ENCODE results near the gene CUX1.

DNA sequence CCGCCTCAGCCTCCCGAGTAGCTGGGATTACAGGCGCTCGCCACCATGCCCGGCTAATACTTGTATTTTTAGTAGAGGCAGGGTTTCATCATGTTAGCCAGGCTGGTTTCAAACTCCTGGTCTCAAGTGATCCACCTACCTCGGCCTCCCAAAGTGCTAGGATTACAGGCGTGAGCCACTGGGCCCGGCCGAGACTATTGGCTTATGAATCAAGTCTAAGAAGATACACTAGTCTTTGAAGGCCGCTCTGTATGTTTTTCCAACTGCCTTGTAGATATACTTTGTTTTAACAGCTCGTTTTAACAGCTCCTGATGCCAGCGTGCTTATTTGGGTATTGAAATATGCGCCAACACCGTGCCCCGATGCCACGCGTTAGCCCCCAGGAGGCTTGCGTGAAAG, 332.8 kb downstream of the CUX1 start:
- TF ChIP-seq, protein P1, sequence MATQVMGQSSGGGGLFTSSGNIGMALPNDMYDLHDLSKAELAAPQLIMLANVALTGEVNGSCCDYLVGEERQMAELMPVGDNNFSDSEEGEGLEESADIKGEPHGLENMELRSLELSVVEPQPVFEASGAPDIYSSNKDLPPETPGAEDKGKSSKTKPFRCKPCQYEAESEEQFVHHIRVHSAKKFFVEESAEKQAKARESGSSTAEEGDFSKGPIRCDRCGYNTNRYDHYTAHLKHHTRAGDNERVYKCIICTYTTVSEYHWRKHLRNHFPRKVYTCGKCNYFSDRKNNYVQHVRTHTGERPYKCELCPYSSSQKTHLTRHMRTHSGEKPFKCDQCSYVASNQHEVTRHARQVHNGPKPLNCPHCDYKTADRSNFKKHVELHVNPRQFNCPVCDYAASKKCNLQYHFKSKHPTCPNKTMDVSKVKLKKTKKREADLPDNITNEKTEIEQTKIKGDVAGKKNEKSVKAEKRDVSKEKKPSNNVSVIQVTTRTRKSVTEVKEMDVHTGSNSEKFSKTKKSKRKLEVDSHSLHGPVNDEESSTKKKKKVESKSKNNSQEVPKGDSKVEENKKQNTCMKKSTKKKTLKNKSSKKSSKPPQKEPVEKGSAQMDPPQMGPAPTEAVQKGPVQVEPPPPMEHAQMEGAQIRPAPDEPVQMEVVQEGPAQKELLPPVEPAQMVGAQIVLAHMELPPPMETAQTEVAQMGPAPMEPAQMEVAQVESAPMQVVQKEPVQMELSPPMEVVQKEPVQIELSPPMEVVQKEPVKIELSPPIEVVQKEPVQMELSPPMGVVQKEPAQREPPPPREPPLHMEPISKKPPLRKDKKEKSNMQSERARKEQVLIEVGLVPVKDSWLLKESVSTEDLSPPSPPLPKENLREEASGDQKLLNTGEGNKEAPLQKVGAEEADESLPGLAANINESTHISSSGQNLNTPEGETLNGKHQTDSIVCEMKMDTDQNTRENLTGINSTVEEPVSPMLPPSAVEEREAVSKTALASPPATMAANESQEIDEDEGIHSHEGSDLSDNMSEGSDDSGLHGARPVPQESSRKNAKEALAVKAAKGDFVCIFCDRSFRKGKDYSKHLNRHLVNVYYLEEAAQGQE (IDR thresholded peaks at IDR 0.05; ENCODE audit: low read depth): no peak
- TF ChIP-seq EP300 (IDR thresholded peaks at IDR 0.05; ENCODE audit: borderline replicate concordance) (no peak), RAD21 (IDR thresholded peaks at IDR 0.05; ENCODE audit: low read depth) (no peak), YY1 (IDR thresholded peaks at IDR 0.05; ENCODE audit: low read depth) (no peak), CREB1 (IDR thresholded peaks at IDR 0.05; ENCODE audit: low read depth) (no peak)
